Activated CD8-positive, alpha-beta T cell treated with anti-CD3 and anti-CD28 coated beads, Interleukin-2, amount 10 ng/mL, durations not matched to agents 7 days and 5 days (primary cell): ENCODE results near the gene SLC24A4. TPM values are rescaled to one million over a fixed set of nuclear protein-coding genes. Genes with fewer than 3 reads are reported as not detected.

Experiments used
- ATAC-seq: fragments of 150-1000 bp; cut with Tn5 transposase; one replicate; pipeline ENCODE4 v1.10.0; 2021; ENCODE audit warnings: moderate library complexity
- CTCF ChIA-PET: fragments of 350-600 bp; sonication (Branson Sonifier 250); formaldehyde crosslinking; loops from one replicate; lab custom pipeline; 2021; ENCODE audit warnings: antibody characterized with exemption; lab: Charles Lee
- POLR2A ChIA-PET: fragments of 350-600 bp; sonication (Branson Sonifier 250); formaldehyde crosslinking; loops from one replicate; lab custom pipeline; 2021; ENCODE audit warnings: antibody characterized with exemption; lab: Charles Lee
- DNase-seq: peaks from one replicate; pipeline ENCODE4 v3.0.0-alpha.2; 2020
- H3K27ac Mint-ChIP-seq: one replicate; pipeline ENCODE4 v1.8.0; 2021; ENCODE audit warnings: mild to moderate bottlenecking, mixed read lengths
- H3K27me3 Mint-ChIP-seq: one replicate; pipeline ENCODE4 v1.8.0; 2021; ENCODE audit warnings: low read depth, mixed read lengths
- H3K36me3 Mint-ChIP-seq: one replicate; pipeline ENCODE4 v1.8.0; 2021; ENCODE audit warnings: low read depth, mixed read lengths
- H3K4me1 Mint-ChIP-seq: one replicate; pipeline ENCODE4 v1.8.0; 2021; ENCODE audit warnings: low read depth, mixed read lengths
- H3K4me3 Mint-ChIP-seq: one replicate; pipeline ENCODE4 v1.8.0; 2021; ENCODE audit warnings: mild to moderate bottlenecking, mixed read lengths
- H3K9me3 Mint-ChIP-seq: one replicate; pipeline ENCODE4 v1.8.0; 2022; ENCODE audit warnings: mixed read lengths; ENCODE audit not compliant: insufficient read depth
- total RNA-seq, 2 experiments: library from RNA; stranded (reverse); gene quantifications; one replicate each; pipeline ENCODE4 v1.2.3, GENCODE V29; 2021

Gene SLC24A4
- total RNA-seq, 2 experiments from 2014 or later = 0.05 TPM; not detected in 1

GRCh38 chr14:92294506-92294905, 28.5 kb upstream of the SLC24A4 start:
- DNase-seq (no peak), ATAC-seq (no peak)
- no peaks in the 10 kb centered on the region for H3K9me3 Mint-ChIP-seq
- H3K27me3 Mint-ChIP-seq = peaks cover 37% of the 10 kb centered on the region
- no peaks in the 10 kb centered on the region for H3K36me3 Mint-ChIP-seq
- POLR2A ChIA-PET = no interaction called here
- H3K27ac Mint-ChIP-seq = no peak overlapping the region
- H3K4me1 Mint-ChIP-seq = no peaks in the 10 kb centered on the region
- no peak overlapping the region for H3K4me3 Mint-ChIP-seq
- CTCF ChIA-PET = interaction anchor here (0.6 kb wide), 1 partner anchor 23 kb away, joined by 5 read pairs; no protein-coding TSS in a partner anchor

- DNase-seq (no peak), ATAC-seq (no peak)
- H3K4me3 Mint-ChIP-seq = no peak overlapping the region
- no peak overlapping the region for H3K27ac Mint-ChIP-seq
- ChIA-PET CTCF (no interaction called here), POLR2A (no interaction called here)
- no peaks in the 10 kb centered on the region for H3K36me3 Mint-ChIP-seq
- H3K9me3 Mint-ChIP-seq = no peaks in the 10 kb centered on the region
- H3K27me3 Mint-ChIP-seq = peaks cover 39% of the 10 kb centered on the region
- H3K4me1 Mint-ChIP-seq = no peaks in the 10 kb centered on the region
Observed at GRCh38 chr14:92297818-92298595, 25.0 kb upstream of the SLC24A4 start.

GRCh38 chr14:92302481-92302880, 20.5 kb upstream of the SLC24A4 start:
- ChIA-PET POLR2A (no interaction called here), CTCF (no interaction called here)
- peaks cover 20% of the 10 kb centered on the region for H3K27me3 Mint-ChIP-seq
- H3K4me1 Mint-ChIP-seq = no peaks in the 10 kb centered on the region
- ATAC-seq (no peak), DNase-seq (no peak)
- no peaks in the 10 kb centered on the region for H3K9me3 Mint-ChIP-seq
- no peak overlapping the region for H3K4me3 Mint-ChIP-seq
- H3K27ac Mint-ChIP-seq = no peak overlapping the region
- no peaks in the 10 kb centered on the region for H3K36me3 Mint-ChIP-seq

GRCh38 chr14:92308716-92309115, 14.2 kb upstream of the SLC24A4 start:
- H3K4me3 Mint-ChIP-seq = no peak overlapping the region
- H3K27me3 Mint-ChIP-seq = peaks cover 6% of the 10 kb centered on the region
- no peak for DNase-seq
- H3K9me3 Mint-ChIP-seq = no peaks in the 10 kb centered on the region
- POLR2A ChIA-PET = no interaction called here
- no peak overlapping the region for H3K27ac Mint-ChIP-seq
- no peaks in the 10 kb centered on the region for H3K36me3 Mint-ChIP-seq
- CTCF ChIA-PET = no interaction called here
- no peak for ATAC-seq
- peaks cover 14% of the 10 kb centered on the region for H3K4me1 Mint-ChIP-seq

GRCh38 chr14:92309968-92310530, 12.9 kb upstream of the SLC24A4 start:
- peaks cover 6% of the 10 kb centered on the region for H3K27me3 Mint-ChIP-seq
- H3K36me3 Mint-ChIP-seq = no peaks in the 10 kb centered on the region
- ChIA-PET POLR2A (no interaction called here), CTCF (no interaction called here)
- DNase-seq (no peak), ATAC-seq (no peak)
- H3K4me1 Mint-ChIP-seq = peaks cover 14% of the 10 kb centered on the region
- H3K9me3 Mint-ChIP-seq = no peaks in the 10 kb centered on the region
- no peak overlapping the region for H3K27ac Mint-ChIP-seq
- H3K4me3 Mint-ChIP-seq = no peak overlapping the region

- CTCF ChIA-PET = no interaction called here
- Mint-ChIP-seq H3K4me1 (peaks cover 14% of the 10 kb centered on the region), H3K36me3 (no peaks in the 10 kb centered on the region), H3K27ac (no peak overlapping the region), H3K9me3 (no peaks in the 10 kb centered on the region), H3K27me3 (peaks cover 6% of the 10 kb centered on the region), H3K4me3 (no peak overlapping the region)
- ATAC-seq (no peak), DNase-seq (no peak)
- POLR2A ChIA-PET = no interaction called here
Observed at GRCh38 chr14:92310776-92311375, 12.1 kb upstream of the SLC24A4 start.

GRCh38 chr14:92314182-92314581, 8.8 kb upstream of the SLC24A4 start:
- peaks cover 8% of the 10 kb centered on the region for H3K4me1 Mint-ChIP-seq
- CTCF ChIA-PET = interaction anchor here (1.5 kb wide), 1 partner anchor 38 kb away, joined by 3 read pairs; no protein-coding TSS in a partner anchor
- H3K36me3 Mint-ChIP-seq = peaks cover 2% of the 10 kb centered on the region
- no peak overlapping the region for H3K4me3 Mint-ChIP-seq
- no peak overlapping the region for H3K27ac Mint-ChIP-seq
- peaks cover 9% of the 10 kb centered on the region for H3K9me3 Mint-ChIP-seq
- DNase-seq (no peak), ATAC-seq (no peak)
- POLR2A ChIA-PET = no interaction called here
- H3K27me3 Mint-ChIP-seq = peaks cover 15% of the 10 kb centered on the region

- ChIA-PET POLR2A (interaction anchor here (1.3 kb wide), 1 partner anchor 9 kb away, joined by 3 read pairs; no protein-coding TSS in a partner anchor), CTCF (interaction anchor here (0.9 kb wide), 1 partner anchor 37 kb away, joined by 4 read pairs; no protein-coding TSS in a partner anchor)
- peaks cover 14% of the 10 kb centered on the region for H3K27me3 Mint-ChIP-seq
- H3K27ac Mint-ChIP-seq = no peak overlapping the region
- no peak for DNase-seq
- peaks cover 8% of the 10 kb centered on the region for H3K4me1 Mint-ChIP-seq
- H3K9me3 Mint-ChIP-seq = peaks cover 9% of the 10 kb centered on the region
- peaks cover 2% of the 10 kb centered on the region for H3K36me3 Mint-ChIP-seq
- no peak for ATAC-seq
- no peak overlapping the region for H3K4me3 Mint-ChIP-seq
Observed at GRCh38 chr14:92315050-92315805, 7.7 kb upstream of the SLC24A4 start.

GRCh38 chr14:92316176-92316575, 6.8 kb upstream of the SLC24A4 start:
- Mint-ChIP-seq H3K9me3 (peaks cover 9% of the 10 kb centered on the region), H3K36me3 (peaks cover 2% of the 10 kb centered on the region), H3K4me1 (peaks cover 8% of the 10 kb centered on the region), H3K4me3 (no peak overlapping the region), H3K27ac (no peak overlapping the region), H3K27me3 (peaks cover 17% of the 10 kb centered on the region)
- ATAC-seq (no peak), DNase-seq (no peak)
- ChIA-PET CTCF (no interaction called here), POLR2A (interaction anchor here (1.3 kb wide), 1 partner anchor 10 kb away, joined by 3 read pairs; no protein-coding TSS in a partner anchor)

GRCh38 chr14:92316937-92317336, 6.0 kb upstream of the SLC24A4 start:
- CTCF ChIA-PET = interaction anchor here (0.6 kb wide), 1 partner anchor 22 kb away, joined by 5 read pairs; no protein-coding TSS in a partner anchor
- Mint-ChIP-seq H3K27me3 (peaks cover 24% of the 10 kb centered on the region), H3K4me3 (no peak overlapping the region), H3K36me3 (peaks cover 2% of the 10 kb centered on the region), H3K4me1 (peaks cover 8% of the 10 kb centered on the region), H3K9me3 (peaks cover 9% of the 10 kb centered on the region), H3K27ac (no peak overlapping the region)
- no peak for ATAC-seq
- POLR2A ChIA-PET = no interaction called here
- DNase-seq = no peak

- Mint-ChIP-seq H3K36me3 (peaks cover 2% of the 10 kb centered on the region), H3K27me3 (peaks cover 30% of the 10 kb centered on the region), H3K9me3 (peaks cover 9% of the 10 kb centered on the region), H3K27ac (no peak overlapping the region), H3K4me3 (no peak overlapping the region), H3K4me1 (peaks cover 10% of the 10 kb centered on the region)
- ChIA-PET CTCF (interaction anchor here (0.6 kb wide), 1 partner anchor 23 kb away, joined by 5 read pairs; no protein-coding TSS in a partner anchor), POLR2A (no interaction called here)
- no peak for ATAC-seq
- DNase-seq = no peak
Observed at GRCh38 chr14:92317511-92317910, 5.5 kb upstream of the SLC24A4 start.
